ENCODE data around the gene SCN9A.
"Not testable (repeated sequence)": the region's sequence is repeated elsewhere in the genome, so short reads cannot be mapped to it uniquely, and the experiment has no call there.

The SCN9A gene

DNA sequence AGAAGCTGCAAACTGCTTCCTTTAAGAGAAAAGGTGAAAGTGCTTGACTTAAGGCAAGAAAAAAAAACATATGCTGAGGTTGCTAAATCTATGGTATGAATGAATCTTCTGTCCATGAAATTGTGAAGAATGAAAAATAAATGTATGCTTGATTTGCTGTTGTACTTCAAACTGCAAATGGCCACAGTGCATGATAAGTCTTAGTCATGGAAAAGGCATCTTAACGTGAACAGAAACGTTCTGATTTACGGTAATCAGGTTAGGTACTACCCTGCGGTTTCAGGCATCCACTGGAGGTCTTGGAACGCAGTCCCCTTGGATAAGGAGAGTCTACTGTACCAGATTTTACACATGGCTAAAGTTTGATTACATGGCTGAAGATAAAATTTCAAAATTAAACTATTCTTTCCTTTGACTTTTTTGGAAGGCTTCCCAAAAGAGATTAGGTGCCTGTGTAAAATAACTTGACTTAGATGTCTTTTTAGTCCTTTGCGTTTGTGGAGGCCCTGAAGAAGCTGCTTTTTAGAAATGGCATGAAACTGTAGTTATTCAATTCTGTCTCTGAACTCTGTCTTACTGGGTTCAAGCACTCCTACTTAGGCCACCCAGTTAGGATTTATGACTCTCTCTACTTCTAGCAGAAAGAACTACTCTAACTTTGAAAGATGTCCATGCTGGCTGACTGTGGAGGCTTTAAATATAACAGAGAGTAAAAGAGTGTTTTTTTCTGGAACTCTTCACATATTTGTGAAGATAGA, 35.9 kb upstream of the SCN9A start:
- H4K20me1 ChIP-seq (ENCODE audit: control insufficient read depth, insufficient read depth, low read depth, low read length): no peaks in the 10 kb centered on the region
- no peak overlapping the region for H3K4me3 ChIP-seq (ENCODE audit: low read length)
- H3K4me1 ChIP-seq (ENCODE audit: control insufficient read depth, low read length): no peaks in the 10 kb centered on the region
- no peak overlapping the region for H3K4me2 ChIP-seq (ENCODE audit: low read length)
- H3K9me3 ChIP-seq (ENCODE audit: control insufficient read depth, insufficient read depth, low read length): no peaks in the 10 kb centered on the region
- TF ChIP-seq, protein P1, sequence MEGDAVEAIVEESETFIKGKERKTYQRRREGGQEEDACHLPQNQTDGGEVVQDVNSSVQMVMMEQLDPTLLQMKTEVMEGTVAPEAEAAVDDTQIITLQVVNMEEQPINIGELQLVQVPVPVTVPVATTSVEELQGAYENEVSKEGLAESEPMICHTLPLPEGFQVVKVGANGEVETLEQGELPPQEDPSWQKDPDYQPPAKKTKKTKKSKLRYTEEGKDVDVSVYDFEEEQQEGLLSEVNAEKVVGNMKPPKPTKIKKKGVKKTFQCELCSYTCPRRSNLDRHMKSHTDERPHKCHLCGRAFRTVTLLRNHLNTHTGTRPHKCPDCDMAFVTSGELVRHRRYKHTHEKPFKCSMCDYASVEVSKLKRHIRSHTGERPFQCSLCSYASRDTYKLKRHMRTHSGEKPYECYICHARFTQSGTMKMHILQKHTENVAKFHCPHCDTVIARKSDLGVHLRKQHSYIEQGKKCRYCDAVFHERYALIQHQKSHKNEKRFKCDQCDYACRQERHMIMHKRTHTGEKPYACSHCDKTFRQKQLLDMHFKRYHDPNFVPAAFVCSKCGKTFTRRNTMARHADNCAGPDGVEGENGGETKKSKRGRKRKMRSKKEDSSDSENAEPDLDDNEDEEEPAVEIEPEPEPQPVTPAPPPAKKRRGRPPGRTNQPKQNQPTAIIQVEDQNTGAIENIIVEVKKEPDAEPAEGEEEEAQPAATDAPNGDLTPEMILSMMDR (IDR thresholded peaks at IDR 0.05; ENCODE audit: low read depth, low read length, poor library complexity, severe bottlenecking): no peak
- no peak for TF ChIP-seq EZH2phosphoT487 (IDR thresholded peaks at IDR 0.05; ENCODE audit: borderline replicate concordance, low read length)
- H3F3A ChIP-seq (ENCODE audit: control insufficient read depth, insufficient read depth): no peaks in the 10 kb centered on the region
- H3K36me3 ChIP-seq (ENCODE audit: control insufficient read depth, low read length): no peaks in the 10 kb centered on the region
- no peaks in the 10 kb centered on the region for H3K79me2 ChIP-seq (ENCODE audit: control insufficient read depth, low read length)
- H3K9me2 ChIP-seq (replicated peaks; ENCODE audit: control insufficient read depth, low read length): no peaks in the 10 kb centered on the region
- no peaks in the 10 kb centered on the region for H3K27me3 ChIP-seq (ENCODE audit: control insufficient read depth, low read length)
- no peak overlapping the region for H3K27ac ChIP-seq (ENCODE audit: low read depth, low read length)

DNA sequence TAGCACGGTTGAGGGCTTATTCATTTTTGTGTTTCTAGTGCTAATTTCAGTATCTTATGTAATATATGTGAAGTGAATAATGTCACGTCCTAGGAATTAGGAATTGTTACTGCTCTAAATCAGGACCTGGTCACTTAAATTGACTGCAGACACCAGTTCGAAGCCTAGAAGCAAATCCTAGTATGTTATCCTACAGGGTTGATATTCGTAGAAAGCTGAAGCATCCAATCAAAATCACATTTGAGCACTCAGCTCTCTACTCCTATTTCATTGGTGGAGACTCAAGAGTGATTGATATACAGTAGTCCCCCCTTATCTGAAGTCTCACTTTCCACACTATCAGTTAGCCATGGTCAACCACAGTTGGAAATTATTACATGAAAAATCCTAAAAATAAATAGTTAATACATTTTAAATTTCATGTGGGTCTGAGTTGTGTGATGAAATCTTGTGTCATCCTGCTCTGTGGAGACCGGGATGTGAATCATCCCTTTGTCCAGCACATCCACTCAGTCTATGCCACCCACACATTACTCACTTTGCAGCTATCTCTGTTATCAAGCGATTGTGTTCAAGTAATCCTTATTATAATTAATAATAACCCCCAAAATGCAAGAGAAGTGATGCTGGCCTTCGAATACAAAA, 35.2 kb upstream of the SCN9A start:
- Histone ChIP-seq H3K27me3 (ENCODE audit: control insufficient read depth, low read length) (no peaks in the 10 kb centered on the region), H3K9me3 (ENCODE audit: control insufficient read depth, insufficient read depth, low read length) (no peaks in the 10 kb centered on the region), H3F3A (ENCODE audit: control insufficient read depth, insufficient read depth) (no peaks in the 10 kb centered on the region), H3K36me3 (ENCODE audit: control insufficient read depth, low read length) (no peaks in the 10 kb centered on the region), H3K4me3 (ENCODE audit: low read length) (no peak overlapping the region), H4K20me1 (ENCODE audit: control insufficient read depth, insufficient read depth, low read depth, low read length) (no peaks in the 10 kb centered on the region), H3K4me1 (ENCODE audit: control insufficient read depth, low read length) (no peaks in the 10 kb centered on the region), H3K4me2 (ENCODE audit: low read length) (no peak overlapping the region), H3K9me2 (replicated peaks; ENCODE audit: control insufficient read depth, low read length) (no peaks in the 10 kb centered on the region), H3K79me2 (ENCODE audit: control insufficient read depth, low read length) (no peaks in the 10 kb centered on the region), H3K27ac (ENCODE audit: low read depth, low read length) (no peak overlapping the region)
- TF ChIP-seq, protein P1 (IDR thresholded peaks at IDR 0.05; ENCODE audit: low read depth, low read length, poor library complexity, severe bottlenecking): no peak
- no peak for TF ChIP-seq EZH2phosphoT487 (IDR thresholded peaks at IDR 0.05; ENCODE audit: borderline replicate concordance, low read length)

DNA sequence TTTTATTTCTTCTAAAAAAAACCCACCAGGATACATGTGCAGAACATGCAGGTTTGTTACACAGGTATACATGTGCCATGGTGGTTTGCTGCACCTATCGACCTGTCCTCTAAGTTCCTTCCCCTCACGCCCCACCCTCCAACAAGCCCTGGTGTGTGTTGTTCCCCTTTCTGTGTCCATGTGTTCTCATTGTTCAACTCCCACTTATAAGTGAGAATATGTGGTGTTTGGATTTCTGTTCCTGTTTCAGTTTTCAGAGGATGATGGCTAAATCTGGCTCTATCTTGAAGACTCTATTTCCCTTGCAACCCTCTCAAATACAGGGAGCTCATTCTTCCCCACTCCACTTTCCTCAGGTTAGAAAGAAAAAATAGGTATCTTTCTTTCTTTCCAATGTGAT, 32.0 kb upstream of the SCN9A start:
- H4K20me1 ChIP-seq (ENCODE audit: control insufficient read depth, insufficient read depth, low read depth, low read length); H3K79me2 ChIP-seq (ENCODE audit: control insufficient read depth, low read length); H3K4me2 ChIP-seq (ENCODE audit: low read length); H3K4me3 ChIP-seq (ENCODE audit: low read length); H3K9me3 ChIP-seq (ENCODE audit: control insufficient read depth, insufficient read depth, low read length); H3F3A ChIP-seq (ENCODE audit: control insufficient read depth, insufficient read depth); H3K9me2 ChIP-seq (replicated peaks; ENCODE audit: control insufficient read depth, low read length); H3K27ac ChIP-seq (ENCODE audit: low read depth, low read length); H3K4me1 ChIP-seq (ENCODE audit: control insufficient read depth, low read length); H3K36me3 ChIP-seq (ENCODE audit: control insufficient read depth, low read length); H3K27me3 ChIP-seq (ENCODE audit: control insufficient read depth, low read length): not testable (repeated sequence)

DNA sequence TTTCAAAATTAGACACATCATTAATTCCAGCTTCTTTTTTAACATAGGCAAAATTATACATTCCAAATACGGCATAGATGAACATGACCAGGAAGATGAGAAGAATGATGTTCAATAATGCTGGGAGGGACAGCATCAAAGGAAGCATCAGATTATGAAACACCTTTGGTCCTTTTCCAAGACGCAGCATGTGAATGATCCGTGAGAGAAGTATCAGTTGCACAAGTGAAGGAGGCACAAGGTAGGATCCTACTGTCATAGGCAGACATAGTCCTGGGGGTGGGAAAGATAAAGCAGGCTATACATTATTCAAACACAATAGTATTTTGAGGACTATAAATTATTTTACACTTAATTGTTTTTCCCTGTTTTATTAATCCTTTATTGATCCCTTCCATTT, 30.6 kb upstream of the SCN9A start:
- Histone ChIP-seq H3K27me3 (ENCODE audit: control insufficient read depth, low read length) (no peaks in the 10 kb centered on the region), H3K4me3 (ENCODE audit: low read length) (no peak overlapping the region), H3K9me3 (ENCODE audit: control insufficient read depth, insufficient read depth, low read length) (no peaks in the 10 kb centered on the region), H3K4me1 (ENCODE audit: control insufficient read depth, low read length) (no peaks in the 10 kb centered on the region), H3F3A (ENCODE audit: control insufficient read depth, insufficient read depth) (no peaks in the 10 kb centered on the region), H3K9me2 (replicated peaks; ENCODE audit: control insufficient read depth, low read length) (no peaks in the 10 kb centered on the region), H3K79me2 (ENCODE audit: control insufficient read depth, low read length) (no peaks in the 10 kb centered on the region), H4K20me1 (ENCODE audit: control insufficient read depth, insufficient read depth, low read depth, low read length) (no peaks in the 10 kb centered on the region), H3K4me2 (ENCODE audit: low read length) (no peak overlapping the region), H3K27ac (ENCODE audit: low read depth, low read length) (no peak overlapping the region), H3K36me3 (ENCODE audit: control insufficient read depth, low read length) (no peaks in the 10 kb centered on the region)
- TF ChIP-seq EZH2phosphoT487 (IDR thresholded peaks at IDR 0.05; ENCODE audit: borderline replicate concordance, low read length): no peak
- TF ChIP-seq, protein P1 (IDR thresholded peaks at IDR 0.05; ENCODE audit: low read depth, low read length, poor library complexity, severe bottlenecking): no peak
